Astrocyte (in vitro differentiated cells and primary cell): Measurements from ENCODE around the gene DDT. TPM values are rescaled to one million over a fixed set of nuclear protein-coding genes. Genes with fewer than 3 reads are reported as not detected.

Experiments
- DNase-seq: peaks from one replicate; pipeline ENCODE4 v3.0.0-alpha.2; 2010; ENCODE audit warnings: low read depth
- FAIRE-seq: peaks from 2 replicates; lab custom pipeline; 2011; peaks lifted over from hg19 to GRCh38; lab: Jason Lieb, UNC
- H2AFZ ChIP-seq: 2 replicates; pipeline ENCODE4 v1.6.0; 2012; ENCODE audit warnings: low read depth, low read length, inconsistent platforms
- H3K27ac ChIP-seq: 2 replicates; pipeline ENCODE4 v1.5.1; 2011; ENCODE audit warnings: low read depth, low read length, inconsistent platforms
- H3K27me3 ChIP-seq: 2 replicates; pipeline ENCODE4 v1.6.0; 2011; ENCODE audit warnings: low read length, inconsistent platforms; ENCODE audit not compliant: insufficient read depth
- H3K36me3 ChIP-seq: 2 replicates; pipeline ENCODE4 v1.5.1; 2011; ENCODE audit warnings: low read length, inconsistent platforms; ENCODE audit not compliant: insufficient read depth
- H3K4me1 ChIP-seq: 2 replicates; pipeline ENCODE4 v1.5.1; 2011; ENCODE audit warnings: low read length, inconsistent platforms; ENCODE audit not compliant: insufficient read depth
- H3K4me2 ChIP-seq: 2 replicates; pipeline ENCODE4 v1.6.0; 2012; ENCODE audit warnings: low read length, inconsistent platforms
- H3K4me3 ChIP-seq: 2 replicates; pipeline ENCODE4 v1.5.1; 2011; ENCODE audit warnings: low read depth, mild to moderate bottlenecking, low read length, inconsistent platforms; ENCODE audit not compliant: insufficient read depth
- H3K79me2 ChIP-seq: 2 replicates; pipeline ENCODE4 v1.6.0; 2012; ENCODE audit warnings: mild to moderate bottlenecking, low read length, inconsistent platforms; ENCODE audit not compliant: insufficient read depth
- H3K9ac ChIP-seq: 2 replicates; pipeline ENCODE4 v1.6.0; 2012; ENCODE audit warnings: mild to moderate bottlenecking, low read length, inconsistent platforms
- H3K9me3 ChIP-seq: 2 replicates; pipeline ENCODE4 v1.5.1; 2012; ENCODE audit warnings: low read depth, mild to moderate bottlenecking, low read length, inconsistent platforms; ENCODE audit not compliant: insufficient read depth
- H4K20me1 ChIP-seq: 2 replicates; pipeline ENCODE4 v1.6.0; 2012; ENCODE audit warnings: low read length, inconsistent platforms; ENCODE audit not compliant: insufficient read depth
- H3K27ac Mint-ChIP-seq: one replicate; pipeline ENCODE4 v1.8.0; 2021; ENCODE audit warnings: mild to moderate bottlenecking, mixed read lengths; ENCODE audit not compliant: unreplicated experiment
- H3K27me3 Mint-ChIP-seq: one replicate; pipeline ENCODE4 v1.8.0; 2021; ENCODE audit warnings: low read depth, mixed read lengths; ENCODE audit not compliant: unreplicated experiment
- H3K36me3 Mint-ChIP-seq: one replicate; pipeline ENCODE4 v1.8.0; 2021; ENCODE audit warnings: low read depth, mixed read lengths; ENCODE audit not compliant: unreplicated experiment
- H3K4me1 Mint-ChIP-seq: one replicate; pipeline ENCODE4 v1.8.0; 2021; ENCODE audit warnings: low read depth, mixed read lengths; ENCODE audit not compliant: unreplicated experiment
- H3K4me3 Mint-ChIP-seq: one replicate; pipeline ENCODE4 v1.8.0; 2021; ENCODE audit warnings: mild to moderate bottlenecking, moderate library complexity, mixed read lengths; ENCODE audit not compliant: unreplicated experiment
- H3K9me3 Mint-ChIP-seq: one replicate; pipeline ENCODE4 v1.8.0; 2021; ENCODE audit warnings: mild to moderate bottlenecking, mixed read lengths; ENCODE audit not compliant: unreplicated experiment
- EZH2 ChIP-seq: IDR thresholded peaks from 2 replicates; pipeline ENCODE4 v1.6.1; 2012; ENCODE audit warnings: mild to moderate bottlenecking, low read length, inconsistent platforms; ENCODE audit not compliant: insufficient read depth
- total RNA-seq: library from RNA; stranded (reverse); gene quantifications from 2 replicates; pipeline ENCODE4 v1.2.1, GENCODE V29; 2021
- TF ChIP-seq, protein P1 (sequence below): IDR thresholded peaks from 2 replicates; pipeline ENCODE4 v1.5.1; 2011; ENCODE audit warnings: low read depth, mild to moderate bottlenecking, inconsistent platforms, low read length, moderate library complexity; ENCODE audit not compliant: insufficient read depth

DDT gene
- total RNA-seq, 1 donor from 2014 or later: 78.9 TPM

DNA sequence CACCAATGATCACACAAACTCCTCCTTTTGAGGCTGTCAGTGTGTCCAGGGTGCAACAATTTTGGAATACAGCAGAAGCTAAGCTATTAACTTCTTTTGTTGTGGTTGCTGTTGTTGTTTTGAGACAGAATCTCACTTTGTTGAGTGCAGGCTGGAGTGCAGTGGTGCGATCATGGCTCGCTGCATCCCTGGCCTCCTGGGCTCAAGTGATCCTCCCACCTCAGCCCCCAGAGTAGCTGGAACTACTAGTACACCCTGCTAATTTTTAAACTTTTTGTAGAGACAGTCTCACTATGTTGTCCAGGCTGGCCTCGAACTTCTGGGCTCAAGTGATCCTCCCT lies 35.3 kb downstream of the DDT start:
- FAIRE-seq: no peak
- H3K4me1 Mint-ChIP-seq: no peaks in the 10 kb centered on the region
- DNase-seq: no peak

DNA sequence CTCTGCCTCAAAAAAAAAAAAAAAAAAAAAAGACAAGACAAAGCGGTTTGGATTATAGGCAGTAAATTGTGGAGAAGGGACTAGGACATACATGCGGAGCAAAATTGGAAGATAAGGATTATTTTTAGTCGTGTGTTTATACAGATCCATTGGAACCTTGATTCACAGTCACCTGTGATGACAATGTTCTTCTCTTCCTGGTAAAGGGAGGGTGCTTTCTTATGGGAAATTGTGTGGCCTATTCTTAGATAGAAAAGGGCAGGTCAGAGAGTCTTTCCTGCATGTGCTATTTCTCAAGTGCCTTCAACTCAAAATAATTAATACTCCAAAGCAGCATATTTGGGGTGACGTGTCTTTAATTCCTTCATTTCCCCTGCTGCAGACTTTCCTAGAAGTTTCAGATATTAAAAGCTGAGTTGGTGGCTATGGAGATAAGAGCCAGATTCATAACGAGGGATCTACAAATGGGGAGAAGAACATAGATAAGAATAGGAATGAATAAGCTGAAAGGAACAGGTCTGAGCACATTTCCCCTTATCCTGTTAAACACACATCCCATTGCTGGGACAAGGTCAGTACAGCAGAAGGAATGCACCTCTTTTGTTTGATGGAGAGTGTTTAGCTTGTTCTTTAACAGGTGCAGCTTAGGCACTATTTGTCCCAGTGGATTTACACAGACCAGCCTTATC lies 35.8 kb downstream of the DDT start:
- Histone ChIP-seq H3K9ac (no peak overlapping the region), H3K9me3 (no peaks in the 10 kb centered on the region), H2AFZ (no peak overlapping the region), H3K4me3 (no peak overlapping the region), H3K27me3 (no peaks in the 10 kb centered on the region), H3K36me3 (no peaks in the 10 kb centered on the region), H3K4me2 (no peak overlapping the region), H3K4me1 (no peaks in the 10 kb centered on the region), H3K27ac (no peak overlapping the region), H4K20me1 (no peaks in the 10 kb centered on the region), H3K79me2 (no peaks in the 10 kb centered on the region)
- DNase-seq: no peak
- Mint-ChIP-seq H3K4me3 (no peak overlapping the region), H3K9me3 (peaks cover 3% of the 10 kb centered on the region), H3K27me3 (no peaks in the 10 kb centered on the region), H3K4me1 (no peaks in the 10 kb centered on the region), H3K27ac (no peak overlapping the region), H3K36me3 (no peaks in the 10 kb centered on the region)
- TF ChIP-seq, protein P1, sequence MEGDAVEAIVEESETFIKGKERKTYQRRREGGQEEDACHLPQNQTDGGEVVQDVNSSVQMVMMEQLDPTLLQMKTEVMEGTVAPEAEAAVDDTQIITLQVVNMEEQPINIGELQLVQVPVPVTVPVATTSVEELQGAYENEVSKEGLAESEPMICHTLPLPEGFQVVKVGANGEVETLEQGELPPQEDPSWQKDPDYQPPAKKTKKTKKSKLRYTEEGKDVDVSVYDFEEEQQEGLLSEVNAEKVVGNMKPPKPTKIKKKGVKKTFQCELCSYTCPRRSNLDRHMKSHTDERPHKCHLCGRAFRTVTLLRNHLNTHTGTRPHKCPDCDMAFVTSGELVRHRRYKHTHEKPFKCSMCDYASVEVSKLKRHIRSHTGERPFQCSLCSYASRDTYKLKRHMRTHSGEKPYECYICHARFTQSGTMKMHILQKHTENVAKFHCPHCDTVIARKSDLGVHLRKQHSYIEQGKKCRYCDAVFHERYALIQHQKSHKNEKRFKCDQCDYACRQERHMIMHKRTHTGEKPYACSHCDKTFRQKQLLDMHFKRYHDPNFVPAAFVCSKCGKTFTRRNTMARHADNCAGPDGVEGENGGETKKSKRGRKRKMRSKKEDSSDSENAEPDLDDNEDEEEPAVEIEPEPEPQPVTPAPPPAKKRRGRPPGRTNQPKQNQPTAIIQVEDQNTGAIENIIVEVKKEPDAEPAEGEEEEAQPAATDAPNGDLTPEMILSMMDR: no peak
- no peak for TF ChIP-seq EZH2
- FAIRE-seq: no peak

More for the DNA sequence above, 35.3 kb downstream of the DDT start:
- Histone ChIP-seq H3K79me2 (no peaks in the 10 kb centered on the region), H3K4me2 (no peak overlapping the region), H3K36me3 (no peaks in the 10 kb centered on the region), H2AFZ (no peak overlapping the region), H3K27ac (no peak overlapping the region), H3K27me3 (no peaks in the 10 kb centered on the region), H3K9ac (no peak overlapping the region), H3K4me1 (no peaks in the 10 kb centered on the region), H3K9me3 (no peaks in the 10 kb centered on the region), H3K4me3 (no peak overlapping the region), H4K20me1 (no peaks in the 10 kb centered on the region)
- Mint-ChIP-seq H3K9me3 (peaks cover 2% of the 10 kb centered on the region), H3K36me3 (no peaks in the 10 kb centered on the region), H3K27ac (no peak overlapping the region), H3K27me3 (no peaks in the 10 kb centered on the region), H3K4me3 (no peak overlapping the region)
- TF ChIP-seq, protein P1: no peak
- TF ChIP-seq EZH2: no peak

DNA sequence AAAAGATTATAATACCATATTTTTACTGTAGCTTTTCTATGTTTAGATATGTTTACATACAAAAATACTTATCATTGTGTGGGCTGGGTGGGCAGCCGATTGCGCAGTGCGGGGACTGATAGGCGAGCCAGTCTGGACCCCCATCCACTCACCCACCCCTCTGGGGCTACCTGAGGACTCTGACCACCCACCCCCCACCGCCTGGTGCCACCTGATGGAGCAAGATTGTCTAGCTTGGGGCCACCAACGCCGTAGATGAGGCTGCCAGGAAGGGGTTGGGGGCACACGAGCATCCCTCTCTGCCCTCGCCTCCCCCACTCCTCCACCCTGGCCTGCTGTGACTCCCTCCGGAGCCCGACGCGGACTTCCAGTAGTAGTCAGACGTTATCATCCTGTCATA lies 47.7 kb downstream of the DDT start:
- Mint-ChIP-seq H3K27ac (no peak overlapping the region), H3K4me1 (peaks cover under 1% of the 10 kb centered on the region), H3K27me3 (no peaks in the 10 kb centered on the region), H3K36me3 (peaks cover 33% of the 10 kb centered on the region), H3K4me3 (no peak overlapping the region), H3K9me3 (peaks cover 24% of the 10 kb centered on the region)
- Histone ChIP-seq H3K4me3 (no peak overlapping the region), H3K9me3 (peaks cover 6% of the 10 kb centered on the region), H4K20me1 (peaks cover 15% of the 10 kb centered on the region), H3K9ac (no peak overlapping the region), H3K79me2 (no peaks in the 10 kb centered on the region), H3K27me3 (no peaks in the 10 kb centered on the region), H3K4me1 (no peaks in the 10 kb centered on the region), H2AFZ (no peak overlapping the region), H3K36me3 (peaks cover 25% of the 10 kb centered on the region), H3K4me2 (no peak overlapping the region), H3K27ac (no peak overlapping the region)
- no peak for DNase-seq
- no peak for TF ChIP-seq EZH2
- TF ChIP-seq, protein P1: no peak
- FAIRE-seq: no peak
